Gastrocnemius medialis (tissue), 4 donors: ENCODE results near the gene ITPKC.

Experiments used
- POLR2A ChIP-seq, 2 donors: fragments of 450-650 bp; IDR thresholded peaks; one replicate each; pipeline ENCODE4 v1.6.1; 2017; ENCODE audit warnings: antibody characterized with exemption in 2 of 2, mild to moderate bottlenecking in 2 of 2, moderate library complexity in 2 of 2
- TF ChIP-seq, protein P1 (sequence below), 5 experiments: fragments of 450-650 bp in 3 of 5; fragments of 200-600 bp in 2 of 5; sonication (generic) in 2 of 5; IDR thresholded peaks in 4 of 5; conservative IDR thresholded peaks in 1 of 5; 1 replicate in 4 of 5; 2 replicates in 1 of 5; pipeline ENCODE4 v1.5.1; 2016 to 2019; ENCODE audit warnings: antibody characterized with exemption in 5 of 5, mild to moderate bottlenecking in 3 of 5, moderate library complexity in 3 of 5

DNA sequence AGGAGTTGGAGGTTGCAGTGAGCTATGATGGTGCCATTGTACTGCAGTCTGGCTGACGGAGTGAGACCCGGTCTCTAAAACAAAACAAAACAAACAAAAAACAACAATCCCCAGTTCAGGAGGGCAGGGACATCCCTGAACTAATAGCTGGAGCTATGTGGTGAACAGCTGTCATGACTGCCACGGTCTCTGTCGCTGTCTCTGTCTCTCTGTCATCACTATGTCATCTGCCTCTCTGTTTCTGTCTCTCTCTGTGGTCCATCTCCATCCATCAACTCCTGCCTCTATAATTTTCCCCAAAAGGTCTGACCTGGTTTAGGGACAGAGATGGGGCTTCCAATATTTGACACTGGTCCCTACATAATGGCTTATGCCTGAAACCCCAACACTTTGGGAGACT, 7.4 kb downstream of the ITPKC start:
- TF ChIP-seq, protein P1, sequence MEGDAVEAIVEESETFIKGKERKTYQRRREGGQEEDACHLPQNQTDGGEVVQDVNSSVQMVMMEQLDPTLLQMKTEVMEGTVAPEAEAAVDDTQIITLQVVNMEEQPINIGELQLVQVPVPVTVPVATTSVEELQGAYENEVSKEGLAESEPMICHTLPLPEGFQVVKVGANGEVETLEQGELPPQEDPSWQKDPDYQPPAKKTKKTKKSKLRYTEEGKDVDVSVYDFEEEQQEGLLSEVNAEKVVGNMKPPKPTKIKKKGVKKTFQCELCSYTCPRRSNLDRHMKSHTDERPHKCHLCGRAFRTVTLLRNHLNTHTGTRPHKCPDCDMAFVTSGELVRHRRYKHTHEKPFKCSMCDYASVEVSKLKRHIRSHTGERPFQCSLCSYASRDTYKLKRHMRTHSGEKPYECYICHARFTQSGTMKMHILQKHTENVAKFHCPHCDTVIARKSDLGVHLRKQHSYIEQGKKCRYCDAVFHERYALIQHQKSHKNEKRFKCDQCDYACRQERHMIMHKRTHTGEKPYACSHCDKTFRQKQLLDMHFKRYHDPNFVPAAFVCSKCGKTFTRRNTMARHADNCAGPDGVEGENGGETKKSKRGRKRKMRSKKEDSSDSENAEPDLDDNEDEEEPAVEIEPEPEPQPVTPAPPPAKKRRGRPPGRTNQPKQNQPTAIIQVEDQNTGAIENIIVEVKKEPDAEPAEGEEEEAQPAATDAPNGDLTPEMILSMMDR (IDR thresholded peaks at IDR 0.05 in 4 of 5, conservative IDR thresholded peaks at IDR 0.05 in 1 of 5), result no peak
- TF ChIP-seq POLR2A (IDR thresholded peaks at IDR 0.05), result no peak
